AG10803 (cell line): ENCODE results near the gene FOXO1.

Experiments
- DNase-seq: peaks from one replicate; pipeline ENCODE4 v3.0.0; 2010; ENCODE audit warnings: low read depth
- H3K4me3 ChIP-seq: 2 replicates; pipeline ENCODE4 v1.5.1; 2011; ENCODE audit warnings: mild to moderate bottlenecking, low read length, control low read depth
- CTCF ChIP-seq: conservative IDR thresholded peaks from 2 replicates; pipeline ENCODE4 v1.5.1; 2011; ENCODE audit warnings: mild to moderate bottlenecking, low read length, control low read depth, inconsistent platforms

Gene FOXO1

GRCh38 chr13:40666933-40667621, 636 bp upstream of the FOXO1 start:
- DNase-seq, result no peak
- no peak for TF ChIP-seq CTCF

GRCh38 chr13:40665126-40666044, 1.1 kb downstream of the FOXO1 start:
- no peak for TF ChIP-seq CTCF
- no peak for DNase-seq
- H3K4me3 ChIP-seq, result peak overlapping the region; percentile 72

More at GRCh38 chr13:40666933-40667621, 636 bp upstream of the FOXO1 start:
- H3K4me3 ChIP-seq, result peak overlapping the region; percentile 69

DNA sequence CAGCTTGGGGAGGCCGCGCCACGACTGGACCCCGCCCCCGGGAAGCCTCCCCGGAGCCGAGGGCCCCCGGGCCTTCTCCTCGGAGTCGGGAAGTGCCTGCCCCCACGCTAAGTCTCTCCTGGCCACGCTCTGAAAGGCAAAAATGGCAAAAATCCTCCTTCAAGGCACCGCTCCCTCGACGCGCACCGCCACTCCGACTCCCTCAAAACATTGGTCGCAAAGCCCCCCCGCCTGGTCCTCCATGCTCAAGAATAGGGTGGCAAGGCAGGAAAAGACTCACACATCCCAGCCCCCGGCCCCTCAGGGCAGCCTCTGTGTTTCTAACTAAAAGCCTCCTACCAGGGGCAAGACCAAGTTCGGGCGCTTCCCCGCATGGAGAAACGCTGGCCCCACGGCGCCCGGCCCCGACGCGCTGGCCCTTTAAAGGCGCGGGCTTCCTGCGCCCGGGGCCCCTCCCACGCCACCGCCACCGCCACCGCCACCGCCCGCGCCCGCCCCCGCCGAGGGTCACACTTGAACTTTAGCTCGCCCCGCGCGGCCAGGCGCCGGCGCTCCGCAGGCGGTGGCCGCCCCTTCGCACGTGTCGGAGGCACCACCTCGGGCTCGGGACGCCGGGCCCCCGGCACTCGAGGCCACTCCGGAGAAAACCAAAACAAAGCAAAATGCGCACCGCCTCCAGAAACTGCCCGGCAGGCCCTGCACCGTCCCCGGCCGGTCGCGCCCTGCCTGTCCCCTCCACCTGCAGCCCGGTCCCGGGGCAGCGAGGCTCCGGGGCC, 1.9 kb downstream of the FOXO1 start:
- H3K4me3 ChIP-seq, result peak overlapping the region; percentile 72
- DNase-seq, result peak; percentile 23
- TF ChIP-seq CTCF, result no peak

DNA sequence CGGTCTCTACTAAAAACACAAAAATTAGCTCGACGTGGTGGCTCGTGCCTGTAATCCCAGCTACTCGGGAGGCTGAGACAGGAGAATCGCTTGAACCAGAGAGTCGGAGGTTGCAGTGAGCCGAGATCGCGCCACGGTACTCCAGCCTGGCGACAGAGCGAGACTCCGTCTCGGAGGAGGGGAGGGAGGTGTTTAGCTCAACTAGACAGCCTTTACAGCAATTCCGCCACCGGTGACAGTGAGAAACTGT, 2.4 kb downstream of the FOXO1 start:
- DNase-seq, result peak; percentile 13
- H3K4me3 ChIP-seq, result peak overlapping the region; percentile 72

DNA sequence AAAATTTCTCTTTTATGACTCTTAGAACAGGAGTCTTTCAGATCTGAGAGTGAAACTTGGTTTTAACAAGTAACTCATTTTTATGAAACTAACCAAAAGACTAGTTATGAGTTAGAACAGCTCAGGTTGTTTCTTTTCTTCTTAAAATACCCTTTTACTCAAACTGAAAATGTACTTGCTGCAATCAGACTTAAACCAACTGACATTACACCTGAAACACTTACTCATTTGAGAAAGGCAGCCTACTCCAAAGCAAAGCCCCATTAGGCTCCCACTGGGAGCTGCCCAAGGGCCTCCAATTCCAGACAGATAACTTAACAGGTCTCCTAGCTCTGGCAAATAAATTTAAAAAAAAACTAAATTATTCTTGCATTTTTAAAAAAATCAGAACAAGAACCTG, 3.6 kb downstream of the FOXO1 start:
- no peak overlapping the region for H3K4me3 ChIP-seq
- no peak for TF ChIP-seq CTCF
- no peak for DNase-seq

DNA sequence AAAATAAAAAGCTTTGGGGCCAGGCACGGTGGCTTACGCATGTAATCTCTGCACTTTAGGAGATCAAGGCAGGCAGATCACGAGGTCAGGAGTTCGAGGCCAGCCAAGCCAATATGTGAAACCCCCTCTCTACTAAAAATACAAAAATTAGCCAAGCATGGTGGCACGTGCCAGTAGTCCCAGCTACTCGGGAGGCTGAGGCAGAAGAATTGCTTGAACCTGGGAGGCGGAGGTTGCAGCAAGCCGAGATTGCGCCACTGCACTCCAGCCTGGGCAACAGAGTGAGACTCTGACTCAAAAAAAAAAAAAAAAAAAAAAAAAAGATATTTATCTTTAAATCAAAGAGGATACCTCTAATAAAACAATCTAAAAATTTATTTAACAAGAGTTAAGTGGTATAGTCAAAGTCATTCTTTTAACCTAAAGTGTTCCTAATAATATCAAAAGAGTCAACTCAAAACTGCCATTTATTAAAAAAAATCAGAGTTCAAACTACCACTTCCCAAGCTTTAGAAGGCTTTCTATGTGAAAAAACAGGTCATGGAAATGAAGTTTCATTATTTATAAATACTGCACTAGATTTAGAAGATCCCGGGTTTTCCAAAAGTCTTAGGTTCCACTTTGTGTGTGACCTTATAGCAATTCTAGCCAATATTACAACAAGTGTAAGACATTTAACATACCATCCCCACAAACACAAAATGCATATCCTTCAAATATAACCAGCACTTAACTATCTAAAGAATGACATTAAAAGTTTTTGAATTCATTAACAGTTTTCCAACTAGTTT, 4.4 kb downstream of the FOXO1 start:
- TF ChIP-seq CTCF, result no peak
- no peak overlapping the region for H3K4me3 ChIP-seq
- DNase-seq, result no peak

DNA sequence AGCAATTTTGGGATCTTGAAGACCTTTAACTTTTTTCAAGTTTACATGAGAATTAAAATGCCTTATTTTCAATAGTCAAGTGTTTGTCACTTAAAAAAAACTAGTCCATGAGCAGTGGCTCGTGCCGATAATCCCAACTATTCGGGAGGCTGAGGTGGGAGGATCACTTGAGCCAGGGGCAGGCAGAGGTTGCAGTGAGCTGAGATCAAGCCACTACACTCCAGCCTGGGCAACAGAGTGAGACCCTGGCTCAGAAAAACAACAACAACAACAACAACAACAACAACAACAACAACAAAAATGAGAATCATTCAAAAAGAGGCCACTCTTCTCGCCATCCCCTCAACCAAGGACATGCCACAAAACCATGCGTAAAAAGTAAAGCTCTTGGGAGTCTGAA, 5.7 kb downstream of the FOXO1 start:
- DNase-seq, result no peak
- no peak for TF ChIP-seq CTCF
- H3K4me3 ChIP-seq, result no peak overlapping the region
